Neural cell (in vitro differentiated cells): Measurements from ENCODE around the gene TAB2.

Experiments
- CTCF ChIP-seq: fragments of 450-650 bp; IDR thresholded peaks from 2 replicates; pipeline ENCODE4 v1.5.1; 2014; ENCODE audit warnings: antibody characterized with exemption, mild to moderate bottlenecking, moderate library complexity; ENCODE audit not compliant: poor library complexity, severe bottlenecking
- EP300 ChIP-seq: fragments of 450-650 bp; conservative IDR thresholded peaks from 2 replicates; pipeline ENCODE4 v1.6.1; 2014; ENCODE audit warnings: antibody characterized with exemption, mild to moderate bottlenecking, moderate library complexity; ENCODE audit not compliant: poor library complexity, severe bottlenecking
- EZH2 ChIP-seq: fragments of 200-600, 300-800 bp; shearing (Covaris generic), sonication (generic); IDR thresholded peaks from 2 replicates; pipeline ENCODE4 v1.6.1; 2014; ENCODE audit warnings: antibody characterized with exemption, low read length, borderline replicate concordance, mild to moderate bottlenecking; ENCODE audit not compliant: insufficient read depth, poor library complexity, severe bottlenecking
- POLR2AphosphoS5 ChIP-seq: IDR thresholded peaks from 2 replicates; pipeline ENCODE4 v1.6.1; 2012

GRCh38 chr6:149347067-149347466 is 29.6 kb downstream of the TAB2 start:
- TF ChIP-seq CTCF (no peak), EP300 (no peak), EZH2 (no peak), POLR2AphosphoS5 (no peak)
